OCI-LY7 (cell line): ENCODE data around the gene CTSH.

ENCODE experiments used
- EZH2phosphoT487 ChIP-seq: fragments of 200-600 bp; sonication (generic); IDR thresholded peaks from 2 replicates; pipeline ENCODE4 v1.6.1; 2018; ENCODE audit warnings: low read depth, borderline replicate concordance, mild to moderate bottlenecking, mixed run types, antibody characterized with exemption, low read length, moderate library complexity, mixed read lengths
- TF ChIP-seq, protein P1 (sequence below): fragments of 200-600 bp; sonication (generic); conservative IDR thresholded peaks from 2 replicates; pipeline ENCODE4 v1.5.1; 2014; ENCODE audit warnings: mild to moderate bottlenecking, antibody characterized with exemption, low read length, moderate library complexity, mixed read lengths

- TF ChIP-seq, protein P1, sequence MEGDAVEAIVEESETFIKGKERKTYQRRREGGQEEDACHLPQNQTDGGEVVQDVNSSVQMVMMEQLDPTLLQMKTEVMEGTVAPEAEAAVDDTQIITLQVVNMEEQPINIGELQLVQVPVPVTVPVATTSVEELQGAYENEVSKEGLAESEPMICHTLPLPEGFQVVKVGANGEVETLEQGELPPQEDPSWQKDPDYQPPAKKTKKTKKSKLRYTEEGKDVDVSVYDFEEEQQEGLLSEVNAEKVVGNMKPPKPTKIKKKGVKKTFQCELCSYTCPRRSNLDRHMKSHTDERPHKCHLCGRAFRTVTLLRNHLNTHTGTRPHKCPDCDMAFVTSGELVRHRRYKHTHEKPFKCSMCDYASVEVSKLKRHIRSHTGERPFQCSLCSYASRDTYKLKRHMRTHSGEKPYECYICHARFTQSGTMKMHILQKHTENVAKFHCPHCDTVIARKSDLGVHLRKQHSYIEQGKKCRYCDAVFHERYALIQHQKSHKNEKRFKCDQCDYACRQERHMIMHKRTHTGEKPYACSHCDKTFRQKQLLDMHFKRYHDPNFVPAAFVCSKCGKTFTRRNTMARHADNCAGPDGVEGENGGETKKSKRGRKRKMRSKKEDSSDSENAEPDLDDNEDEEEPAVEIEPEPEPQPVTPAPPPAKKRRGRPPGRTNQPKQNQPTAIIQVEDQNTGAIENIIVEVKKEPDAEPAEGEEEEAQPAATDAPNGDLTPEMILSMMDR, result no peak
- TF ChIP-seq EZH2phosphoT487, result no peak
Observed at GRCh38 chr15:78931439-78932257, 13.2 kb downstream of the CTSH start.
